ENCODE results near the gene LAMB1. TPM values are rescaled to one million over a fixed set of nuclear protein-coding genes. Genes with fewer than 3 reads are reported as not detected.

The LAMB1 gene
- total and polyA plus RNA-seq, 2 of the 13 experiments (the other 11 are each of a cell fraction or from before 2014, with no cell fraction given), result 109 to 124 TPM

DNA sequence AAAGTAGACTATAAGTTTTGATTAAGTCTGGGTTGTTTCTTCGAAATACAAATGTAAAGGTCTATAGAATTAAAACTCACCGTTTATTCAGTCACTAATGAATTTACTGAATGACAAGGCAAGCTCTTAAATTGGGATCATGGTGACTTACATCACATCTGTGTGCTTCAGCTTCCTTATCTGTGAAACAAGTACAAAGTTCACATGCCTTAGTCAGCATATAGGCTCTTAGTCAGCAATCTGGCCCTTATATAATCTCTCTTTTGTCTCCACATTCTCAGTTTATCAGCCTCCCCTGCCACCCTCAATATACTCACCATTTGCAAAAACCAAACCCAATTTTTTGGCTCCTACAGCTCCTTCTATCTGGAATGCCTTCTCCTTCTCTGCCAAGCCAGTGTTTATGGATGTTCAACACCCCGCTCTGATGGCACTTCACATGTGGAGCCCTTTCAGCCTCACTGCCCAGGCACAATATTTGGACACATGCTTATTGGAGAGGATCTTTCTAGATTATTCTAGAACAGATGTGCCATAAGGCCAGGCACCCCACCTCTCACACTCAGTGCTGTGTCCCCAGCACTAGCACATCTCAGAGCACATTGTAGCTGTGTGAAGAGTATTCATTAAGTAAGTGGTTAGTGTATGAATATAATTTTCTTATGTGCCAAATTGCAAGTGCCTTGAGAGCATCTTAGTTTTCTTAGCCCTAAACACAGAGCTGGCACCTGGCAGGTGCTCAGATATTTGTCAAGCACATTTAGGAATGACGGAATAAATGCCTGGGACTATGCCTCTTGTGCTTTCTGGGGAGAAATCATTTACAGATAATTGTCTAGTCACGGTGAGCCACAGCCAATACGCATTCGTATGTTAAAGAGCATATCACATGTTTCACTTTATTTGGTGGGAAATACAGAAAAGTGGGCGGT, 9.8 kb upstream of the LAMB1 start (continued):
- TF ChIP-seq ZHX1 (CRISPR knock-in tag; IDR thresholded peaks at IDR 0.05; ENCODE audit: low read depth), result no peak
- TF ChIP-seq FOXP4 (CRISPR knock-in tag; IDR thresholded peaks at IDR 0.05), result peak; percentile 76; the same call in 1 of the 2 replicates
- no peak for TF ChIP-seq ZNF510 (CRISPR knock-in tag; IDR thresholded peaks at IDR 0.05; ENCODE audit: low read depth)
- TF ChIP-seq, protein P1, sequence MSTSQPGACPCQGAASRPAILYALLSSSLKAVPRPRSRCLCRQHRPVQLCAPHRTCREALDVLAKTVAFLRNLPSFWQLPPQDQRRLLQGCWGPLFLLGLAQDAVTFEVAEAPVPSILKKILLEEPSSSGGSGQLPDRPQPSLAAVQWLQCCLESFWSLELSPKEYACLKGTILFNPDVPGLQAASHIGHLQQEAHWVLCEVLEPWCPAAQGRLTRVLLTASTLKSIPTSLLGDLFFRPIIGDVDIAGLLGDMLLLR (CRISPR knock-in tag; IDR thresholded peaks at IDR 0.05), result no peak
- TF ChIP-seq SIN3B (IDR thresholded peaks at IDR 0.05; ENCODE audit: low read length), result no peak
- peak; percentile 93 for TF ChIP-seq BCL6 (CRISPR knock-in tag; IDR thresholded peaks at IDR 0.05)
- TF ChIP-seq ZBTB21 (CRISPR knock-in tag; IDR thresholded peaks at IDR 0.05), result peak; percentile 25; the same call in 1 of the 2 replicates
- TF ChIP-seq NR2F1 (CRISPR knock-in tag; IDR thresholded peaks at IDR 0.05), result no peak
- TF ChIP-seq FOXA3 (CRISPR knock-in tag; IDR thresholded peaks at IDR 0.05), result peak; percentile 86
- 0 out of 2 replicates have a peak, but pooled peaks have one; percentile 26 for TF ChIP-seq ZNF709 (CRISPR knock-in tag; IDR thresholded peaks at IDR 0.05)
- peak; percentile 54 for TF ChIP-seq ZMYM4 (CRISPR knock-in tag; IDR thresholded peaks at IDR 0.05)
- TF ChIP-seq FOXK1 (CRISPR knock-in tag; IDR thresholded peaks at IDR 0.05; ENCODE audit: borderline replicate concordance, low read depth), result peak; percentile 75; the same call in 1 of the 2 replicates
- no peak for TF ChIP-seq ZNF3 (CRISPR knock-in tag; IDR thresholded peaks at IDR 0.05)
- TF ChIP-seq ZNF513 (CRISPR knock-in tag; conservative IDR thresholded peaks at IDR 0.05), result no peak
- TF ChIP-seq ZEB1 (IDR thresholded peaks at IDR 0.05; ENCODE audit: insufficient replicate concordance, low read depth), result no peak
- TF ChIP-seq, protein P2, sequence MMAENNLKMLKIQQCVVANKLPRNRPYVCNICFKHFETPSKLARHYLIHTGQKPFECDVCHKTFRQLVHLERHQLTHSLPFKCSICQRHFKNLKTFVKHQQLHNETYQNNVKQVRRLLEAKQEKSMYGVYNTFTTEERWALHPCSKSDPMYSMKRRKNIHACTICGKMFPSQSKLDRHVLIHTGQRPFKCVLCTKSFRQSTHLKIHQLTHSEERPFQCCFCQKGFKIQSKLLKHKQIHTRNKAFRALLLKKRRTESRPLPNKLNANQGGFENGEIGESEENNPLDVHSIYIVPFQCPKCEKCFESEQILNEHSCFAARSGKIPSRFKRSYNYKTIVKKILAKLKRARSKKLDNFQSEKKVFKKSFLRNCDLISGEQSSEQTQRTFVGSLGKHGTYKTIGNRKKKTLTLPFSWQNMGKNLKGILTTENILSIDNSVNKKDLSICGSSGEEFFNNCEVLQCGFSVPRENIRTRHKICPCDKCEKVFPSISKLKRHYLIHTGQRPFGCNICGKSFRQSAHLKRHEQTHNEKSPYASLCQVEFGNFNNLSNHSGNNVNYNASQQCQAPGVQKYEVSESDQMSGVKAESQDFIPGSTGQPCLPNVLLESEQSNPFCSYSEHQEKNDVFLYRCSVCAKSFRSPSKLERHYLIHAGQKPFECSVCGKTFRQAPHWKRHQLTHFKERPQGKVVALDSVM (CRISPR knock-in tag; IDR thresholded peaks at IDR 0.05), result 0 out of 2 replicates have a peak, but pooled peaks have one; percentile 28
- peak; percentile 57 for TF ChIP-seq THAP11 (CRISPR knock-in tag; IDR thresholded peaks at IDR 0.05)
- no peak for TF ChIP-seq ZNF766 (CRISPR knock-in tag; IDR thresholded peaks at IDR 0.05; ENCODE audit: borderline replicate concordance)

Measured in HepG2 (cell line).